ENCODE data around the gene RHOB.

- no peak for TF ChIP-seq CTCF (conservative IDR thresholded peaks at IDR 0.05)
- no peak for TF ChIP-seq ZFX (IDR thresholded peaks at IDR 0.05)
Measured at GRCh38 chr2:20415511-20415918, 31.4 kb upstream of the RHOB start.

Measured in C4-2B (cell line).